ENCODE results near the gene LRRC7.

LRRC7 gene

GRCh38 chr1:69834336-69834735, 266.6 kb downstream of the LRRC7 start:
- no peak for DNase-seq (ENCODE audit: low spot score)
- no peak overlapping the region for H3K27ac ChIP-seq
- H3K4me3 ChIP-seq = no peak overlapping the region
- no peak for TF ChIP-seq CTCF (IDR thresholded peaks at IDR 0.05)

- TF ChIP-seq CTCF (IDR thresholded peaks at IDR 0.05) = no peak
- no peak overlapping the region for H3K4me3 ChIP-seq
- no peak for DNase-seq (ENCODE audit: low spot score)
- no peak overlapping the region for H3K27ac ChIP-seq
These were observed 268.2 kb downstream of the LRRC7 start for GRCh38 chr1:69835955-69836354.

GRCh38 chr1:69836971-69837636, 269.4 kb downstream of the LRRC7 start:
- Histone ChIP-seq H3K4me3 (no peak overlapping the region), H3K27ac (no peak overlapping the region)
- no peak for TF ChIP-seq CTCF (IDR thresholded peaks at IDR 0.05)
- no peak for DNase-seq (ENCODE audit: low spot score)

GRCh38 chr1:69842326-69842725, 274.6 kb downstream of the LRRC7 start:
- no peak overlapping the region for H3K4me3 ChIP-seq
- DNase-seq (ENCODE audit: low spot score) = no peak
- no peak for TF ChIP-seq CTCF (IDR thresholded peaks at IDR 0.05)
- H3K27ac ChIP-seq = no peak overlapping the region

GRCh38 chr1:69845655-69846054, 277.9 kb downstream of the LRRC7 start:
- TF ChIP-seq CTCF (IDR thresholded peaks at IDR 0.05) = no peak
- Histone ChIP-seq H3K27ac (no peak overlapping the region), H3K4me3 (no peak overlapping the region)
- DNase-seq (ENCODE audit: low spot score) = no peak

- H3K4me3 ChIP-seq = no peak overlapping the region
- TF ChIP-seq CTCF (IDR thresholded peaks at IDR 0.05) = no peak
These were observed 278.5 kb downstream of the LRRC7 start for GRCh38 chr1:69846267-69846666.

GRCh38 chr1:69847670-69848069, 279.9 kb downstream of the LRRC7 start:
- Histone ChIP-seq H3K27ac (no peak overlapping the region), H3K4me3 (no peak overlapping the region)
- DNase-seq (ENCODE audit: low spot score) = no peak
- TF ChIP-seq CTCF (IDR thresholded peaks at IDR 0.05) = no peak

More at GRCh38 chr1:69846267-69846666, 278.5 kb downstream of the LRRC7 start:
- DNase-seq (ENCODE audit: low spot score) = no peak
- H3K27ac ChIP-seq = no peak overlapping the region

All from coronary artery (tissue), 2 donors.